SK-N-SH (cell line): ENCODE results near the gene SLC6A13. TPM values are rescaled to one million over a fixed set of nuclear protein-coding genes. Genes with fewer than 3 reads are reported as not detected.

Experiments
- CTCF ChIA-PET: fragments of 300-600, 350-600 bp; formaldehyde crosslinking; extraction: SDS; loops from one replicate; lab custom pipeline; 2021; lab: Yijun Ruan, JAX
- POLR2A ChIA-PET: fragments of 350-600 bp; sonication (Branson Sonifier 250); formaldehyde crosslinking; extraction: SDS; loops from one replicate; lab custom pipeline; 2020; ENCODE audit warnings: antibody characterized with exemption, inconsistent platforms; lab: Yijun Ruan, JAX
- DNase-seq: peaks from one replicate; pipeline ENCODE4 v3.0.0; 2012
- H2AFZ ChIP-seq: fragments of 200-600 bp; sonication (generic); 2 replicates; pipeline ENCODE4 v1.8.1; 2016; ENCODE audit warnings: antibody characterized with exemption, mild to moderate bottlenecking, low read depth
- H3F3A ChIP-seq: fragments of 200-600 bp; sonication (generic); replicated peaks from 2 replicates; pipeline ENCODE3; 2016; ENCODE audit warnings: antibody characterized with exemption, mild to moderate bottlenecking; ENCODE audit not compliant: insufficient read depth
- H3K27ac ChIP-seq, 2 experiments: fragments of 200-500 bp in 1 of 2; fragments of 200-600 bp in 1 of 2; sonication (Bioruptor generic) in 1 of 2; sonication (generic), shearing (Covaris generic) in 1 of 2; 2 replicates each; pipeline versions ENCODE4 v1.5.1 to v1.6.1; 2014 to 2016; ENCODE audit warnings: low read depth in 2 of 2, inconsistent platforms in 1 of 2, low read length in 1 of 2, mild to moderate bottlenecking in 1 of 2, mixed read lengths in 1 of 2
- H3K27me3 ChIP-seq: fragments of 200-600 bp; sonication (generic), shearing (Covaris generic); 2 replicates; pipeline ENCODE4 v1.6.1; 2016; ENCODE audit warnings: mixed run types; ENCODE audit not compliant: insufficient read depth
- H3K36me3 ChIP-seq, 2 experiments: fragments of 200-500 bp in 1 of 2; fragments of 200-600 bp in 1 of 2; sonication (Bioruptor generic) in 1 of 2; sonication (generic) in 1 of 2; replicated peaks in 1 of 2; 2 replicates each; pipeline versions ENCODE3 to v1.5.1; 2014 to 2016; ENCODE audit warnings: low read length in 1 of 2, mild to moderate bottlenecking in 1 of 2; ENCODE audit not compliant: insufficient read depth in 2 of 2, control insufficient read depth in 1 of 2
- H3K4me1 ChIP-seq, 2 experiments: fragments of 200-500 bp in 1 of 2; fragments of 200-600 bp in 1 of 2; sonication (Bioruptor generic) in 1 of 2; sonication (generic), shearing (Covaris generic) in 1 of 2; 2 replicates each; pipeline versions ENCODE4 v1.5.1 to v1.6.1; 2014 to 2016; ENCODE audit warnings: low read depth in 1 of 2, low read length in 1 of 2, mixed run types in 1 of 2; ENCODE audit not compliant: insufficient read depth in 2 of 2, control insufficient read depth in 1 of 2
- H3K4me2 ChIP-seq: fragments of 200-600 bp; sonication (generic), shearing (Covaris generic); 2 replicates; pipeline ENCODE4 v1.6.1; 2017; ENCODE audit warnings: mixed run types
- H3K4me3 ChIP-seq, 2 experiments: fragments of 200-500 bp in 1 of 2; fragments of 200-600 bp in 1 of 2; sonication (Bioruptor generic) in 1 of 2; sonication (generic), shearing (Covaris generic) in 1 of 2; 2 replicates each; pipeline versions ENCODE4 v1.5.1 to v1.8.1; 2014 to 2016; ENCODE audit warnings: low read depth in 2 of 2, inconsistent platforms in 1 of 2, low read length in 1 of 2, mild to moderate bottlenecking in 1 of 2, mixed read lengths in 1 of 2, moderate library complexity in 1 of 2
- H3K79me2 ChIP-seq: fragments of 200-600 bp; sonication (generic); 2 replicates; pipeline ENCODE4 v1.8.1; 2017; ENCODE audit warnings: mild to moderate bottlenecking; ENCODE audit not compliant: insufficient read depth
- H3K9ac ChIP-seq: fragments of 200-600 bp; sonication (generic); 2 replicates; pipeline ENCODE4 v1.6.1; 2017; ENCODE audit warnings: mixed run types
- H3K9me2 ChIP-seq: fragments of 200-600 bp; sonication (generic); 2 replicates; pipeline ENCODE4 v1.6.1; 2017; ENCODE audit warnings: mixed run types
- H3K9me3 ChIP-seq: fragments of 200-600 bp; sonication (generic); 2 replicates; pipeline ENCODE4 v1.6.1; 2017; ENCODE audit warnings: mixed run types, mild to moderate bottlenecking, moderate library complexity
- H4K20me1 ChIP-seq: fragments of 200-600 bp; sonication (generic); 2 replicates; pipeline ENCODE4 v1.6.1; 2017; ENCODE audit warnings: mild to moderate bottlenecking, mixed run types; ENCODE audit not compliant: insufficient read depth
- CTCF ChIP-seq: fragments of 200-600 bp; sonication (generic); IDR thresholded peaks from 2 replicates; pipeline ENCODE4 v1.6.1; 2017; ENCODE audit warnings: antibody characterized with exemption, mild to moderate bottlenecking, moderate library complexity
- ELF1 ChIP-seq: IDR thresholded peaks from 2 replicates; pipeline ENCODE4 v1.4.0; 2012
- EP300 ChIP-seq, 2 experiments: IDR thresholded peaks; 2 replicates each; pipeline versions ENCODE4 v1.4.0 to v1.6.1; 2012; ENCODE audit warnings: borderline replicate concordance in 1 of 2, low read depth in 1 of 2, low read length in 1 of 2
- GABPA ChIP-seq: IDR thresholded peaks from 2 replicates; pipeline ENCODE4 v1.4.0; 2012; ENCODE audit warnings: low read depth, mild to moderate bottlenecking
- IRF3 ChIP-seq: fragments of 150-350 bp; IDR thresholded peaks from 2 replicates; pipeline ENCODE4 v1.6.1; 2016; ENCODE audit warnings: mild to moderate bottlenecking, low read depth, low read length
- JUND ChIP-seq: IDR thresholded peaks from 2 replicates; pipeline ENCODE4 v1.4.0; 2012
- MXI1 ChIP-seq: IDR thresholded peaks from 2 replicates; pipeline ENCODE4 v1.6.1; 2012; ENCODE audit warnings: mild to moderate bottlenecking, low read depth, low read length, improper control_type of control experiment
- NFIC ChIP-seq: IDR thresholded peaks from 2 replicates; pipeline ENCODE4 v1.4.0; 2012; ENCODE audit warnings: borderline replicate concordance
- PBX3 ChIP-seq: IDR thresholded peaks from 2 replicates; pipeline ENCODE4; 2012
- POLR2AphosphoS5 ChIP-seq: IDR thresholded peaks from 2 replicates; pipeline ENCODE4 v1.6.1; 2012; ENCODE audit warnings: low read depth, low read length
- RAD21 ChIP-seq: IDR thresholded peaks from 2 replicates; pipeline ENCODE4 v1.6.1; 2012; ENCODE audit warnings: mild to moderate bottlenecking, low read length
- RCOR1 ChIP-seq: fragments of 150-350 bp; IDR thresholded peaks from 2 replicates; pipeline ENCODE4 v1.6.1; 2017; ENCODE audit warnings: antibody characterized with exemption, low read length
- REST ChIP-seq: IDR thresholded peaks from 2 replicates; pipeline ENCODE4 v1.6.1; 2012; ENCODE audit warnings: mild to moderate bottlenecking, low read depth, low read length, moderate library complexity
- RFX5 ChIP-seq: IDR thresholded peaks from 2 replicates; pipeline ENCODE4 v1.6.1; 2012; ENCODE audit warnings: mild to moderate bottlenecking, improper control_type of control experiment, low read length
- USF2 ChIP-seq: fragments of 150-350 bp; IDR thresholded peaks from 2 replicates; pipeline ENCODE4 v1.6.1; 2017; ENCODE audit warnings: antibody characterized with exemption, low read length, low read depth, borderline replicate concordance
- WGBS: methylation state at CpG from one replicate; pipeline ENCODE4 v1.1.6; 2017; ENCODE audit warnings: low lambda C conversion rate; 5-methylcytosine and 5-hydroxymethylcytosine counted together
- polyA plus RNA-seq, 3 experiments: library from polyadenylated mRNA; depleted of rRNA; stranded (reverse); fragments of >200 nt; gene quantifications; 2 replicates each; pipeline ENCODE4 v1.2.3, GENCODE V29; 2012

Gene SLC6A13
- polyA plus RNA-seq, 1 of the 3 experiments (the other 2 are of a cell fraction): 0.05 TPM

GRCh38 chr12:226401-226800 is 36.2 kb downstream of the SLC6A13 start:
- Histone ChIP-seq H3K9ac (no peak overlapping the region), H3K9me2 (no peaks in the 10 kb centered on the region), H3K4me2 (no peak overlapping the region), H3K36me3 (no peaks in the 10 kb centered on the region), H4K20me1 (no peaks in the 10 kb centered on the region), H3K79me2 (no peaks in the 10 kb centered on the region), H3K9me3 (no peaks in the 10 kb centered on the region), H3K4me3 (no peak overlapping the region), H2AFZ (no peak overlapping the region), H3F3A (no peaks in the 10 kb centered on the region), H3K4me1 (no peaks in the 10 kb centered on the region; a peak in 1 of 4 replicates), H3K27ac (no peak overlapping the region), H3K27me3 (peaks cover 5% of the 10 kb centered on the region; the same call in 1 of the 2 replicates)
- ChIA-PET POLR2A (interaction anchor here (0.6 kb wide), 1 partner anchor 67 kb away, joined by 3 read pairs; no protein-coding TSS in a partner anchor), CTCF (interaction anchor here (1.3 kb wide), 1 partner anchor 10 kb away, joined by 3 read pairs; no protein-coding TSS in a partner anchor)
- no peak for DNase-seq
- TF ChIP-seq MXI1: no peak
- TF ChIP-seq NFIC: no peak
- no peak for TF ChIP-seq USF2
- TF ChIP-seq PBX3: no peak
- no peak for TF ChIP-seq POLR2AphosphoS5
- TF ChIP-seq GABPA: no peak
- TF ChIP-seq RCOR1: no peak
- no peak for TF ChIP-seq ELF1
- TF ChIP-seq RFX5: no peak
- no peak for TF ChIP-seq RAD21
- 61% methylated on average over 7 of the region's 14 CpGs for WGBS

- Histone ChIP-seq H3K4me3 (no peak overlapping the region), H2AFZ (no peak overlapping the region), H3K9me3 (no peaks in the 10 kb centered on the region), H3K27me3 (peaks cover 5% of the 10 kb centered on the region; the same call in 1 of the 2 replicates), H3K36me3 (no peaks in the 10 kb centered on the region), H3K9ac (no peak overlapping the region), H3K79me2 (no peaks in the 10 kb centered on the region), H3K4me1 (no peaks in the 10 kb centered on the region; a peak in 1 of 4 replicates), H3K4me2 (no peak overlapping the region), H4K20me1 (no peaks in the 10 kb centered on the region), H3K27ac (no peak overlapping the region), H3F3A (no peaks in the 10 kb centered on the region), H3K9me2 (no peaks in the 10 kb centered on the region)
- ChIA-PET POLR2A (no interaction called here), CTCF (interaction anchor here (1.2 kb wide), 1 partner anchor 9 kb away, joined by 5 read pairs; no protein-coding TSS in a partner anchor)
- TF ChIP-seq EP300 (IDR thresholded peaks at IDR 0.05; ENCODE audit: borderline replicate concordance in 1 of 2, low read depth in 1 of 2, low read length in 1 of 2) (no peak), REST (no peak), RFX5 (no peak), CTCF (no peak), JUND (no peak), IRF3 (no peak), POLR2AphosphoS5 (no peak)
- 83% methylated on average over 9 of the region's 18 CpGs for WGBS
- DNase-seq: no peak
Observed at GRCh38 chr12:225012-225411, 37.6 kb downstream of the SLC6A13 start.
